Activated CD4-positive, alpha-beta T cell treated with anti-CD3 and anti-CD28 coated beads, Interleukin-2, amount 50 U/mL, for 4 hours (primary cell): ENCODE results near the gene NANS.
"Not testable (repeated sequence)": the region's sequence is repeated elsewhere in the genome, so short reads cannot be mapped to it uniquely, and the experiment has no call there.

ENCODE experiments used
- DNase-seq, 2 experiments: peaks; one replicate each; pipeline ENCODE4 v3.0.0-alpha.2; 2020

Gene NANS

GRCh38 chr9:98039607-98040017 lies 16.9 kb upstream of the NANS start:
- no peak for DNase-seq

GRCh38 chr9:98040212-98040611 lies 16.3 kb upstream of the NANS start:
- DNase-seq = no peak

- no peak for DNase-seq
These were observed 12.6 kb upstream of the NANS start for GRCh38 chr9:98043915-98044314.

- peak in 1 of 2 experiments; percentile 8 for DNase-seq
These were observed 11.0 kb upstream of the NANS start for GRCh38 chr9:98045234-98046179.

- no peak for DNase-seq
These were observed 10.4 kb upstream of the NANS start for GRCh38 chr9:98046180-98046543.

GRCh38 chr9:98047002-98047401 lies 9.5 kb upstream of the NANS start:
- DNase-seq = no peak

GRCh38 chr9:98049288-98050072 lies 7.1 kb upstream of the NANS start:
- DNase-seq = no peak

- no peak for DNase-seq
These were observed 6.2 kb upstream of the NANS start for GRCh38 chr9:98050351-98050750.

- DNase-seq = no peak
These were observed 2.1 kb upstream of the NANS start for GRCh38 chr9:98054376-98054951.

GRCh38 chr9:98057138-98057799 lies 737 bp downstream of the NANS start:
- DNase-seq = peak in 1 of 2 experiments; percentile 37

GRCh38 chr9:98062161-98062560 lies 5.6 kb downstream of the NANS start:
- DNase-seq = no peak

GRCh38 chr9:98064623-98065392 lies 8.3 kb downstream of the NANS start:
- DNase-seq = no peak

- DNase-seq = no peak
These were observed 9.7 kb downstream of the NANS start for GRCh38 chr9:98066235-98066634.

GRCh38 chr9:98067184-98067583 lies 10.7 kb downstream of the NANS start:
- no peak for DNase-seq

- DNase-seq = no peak
These were observed 13.0 kb downstream of the NANS start for GRCh38 chr9:98069551-98069950.

GRCh38 chr9:98070704-98071103 lies 14.2 kb downstream of the NANS start:
- no peak for DNase-seq

- DNase-seq = no peak
These were observed 15.2 kb downstream of the NANS start for GRCh38 chr9:98071737-98072136.

GRCh38 chr9:98074115-98074990 lies 17.8 kb downstream of the NANS start:
- DNase-seq = peak; percentile 50 to 60

GRCh38 chr9:98075332-98075805 lies 18.8 kb downstream of the NANS start:
- no peak for DNase-seq

- not testable (repeated sequence) for DNase-seq
These were observed 20.0 kb downstream of the NANS start for GRCh38 chr9:98076514-98076890.

- no peak for DNase-seq
These were observed 22.4 kb downstream of the NANS start for GRCh38 chr9:98078895-98079294.
